ENCODE results near the gene ETNK2. TPM values are rescaled to one million over a fixed set of nuclear protein-coding genes. Genes with fewer than 3 reads are reported as not detected.

The ETNK2 gene
- polyA plus RNA-seq, 1 experiment = 25.6 TPM

GRCh38 chr1:204089044-204089751, 62.6 kb downstream of the ETNK2 start:
- ChIA-PET CTCF (interaction anchor here (0.5 to 1.6 kb wide), 2 partner anchors 51 to 218 kb away, joined by 3 to 7 read pairs; no protein-coding TSS in a partner anchor), POLR2A (no interaction called here)
- H3K4me3 ChIP-seq (ENCODE audit: low read depth, low read length) = no peak overlapping the region
- H3K27me3 ChIP-seq (ENCODE audit: control insufficient read depth, insufficient read depth, low read length) = no peaks in the 10 kb centered on the region
- TF ChIP-seq CTCF (IDR thresholded peaks at IDR 0.05; ENCODE audit: low read depth, low read length) = no peak
- H3K9me3 ChIP-seq (ENCODE audit: control insufficient read depth, insufficient read depth, low read length) = no peaks in the 10 kb centered on the region
- H3K27ac ChIP-seq (ENCODE audit: low read depth, low read length) = no peak overlapping the region
- DNase-seq (ENCODE audit: low read depth, low spot score) = no peak

- Histone ChIP-seq H3K4me3 (ENCODE audit: low read depth, low read length) (no peak overlapping the region), H3K27me3 (ENCODE audit: control insufficient read depth, insufficient read depth, low read length) (no peaks in the 10 kb centered on the region), H3K9me3 (ENCODE audit: control insufficient read depth, insufficient read depth, low read length) (no peaks in the 10 kb centered on the region), H3K27ac (ENCODE audit: low read depth, low read length) (no peak overlapping the region)
- no peak for DNase-seq (ENCODE audit: low read depth, low spot score)
- no peak for TF ChIP-seq CTCF (IDR thresholded peaks at IDR 0.05; ENCODE audit: low read depth, low read length)
- ChIA-PET POLR2A (no interaction called here), CTCF (interaction anchor here (0.5 kb wide), 1 partner anchor 51 kb away, joined by 3 read pairs; no protein-coding TSS in a partner anchor)
These were observed 63.2 kb downstream of the ETNK2 start for GRCh38 chr1:204088596-204088995.

- CTCF ChIA-PET = no interaction called here
- DNase-seq (ENCODE audit: low read depth, low spot score) = no peak
- no peak for TF ChIP-seq CTCF (IDR thresholded peaks at IDR 0.05; ENCODE audit: low read depth, low read length)
These were observed 63.8 kb downstream of the ETNK2 start for GRCh38 chr1:204087893-204088528.

GRCh38 chr1:204087181-204087892, 64.5 kb downstream of the ETNK2 start:
- ChIA-PET CTCF (interaction anchor here (1.6 kb wide), 1 partner anchor 217 kb away, joined by 6 read pairs; no protein-coding TSS in a partner anchor), POLR2A (interaction anchor here (0.6 kb wide), 1 partner anchor 220 kb away, joined by 6 read pairs; no protein-coding TSS in a partner anchor)
- DNase-seq (ENCODE audit: low read depth, low spot score) = no peak
- H3K27ac ChIP-seq (ENCODE audit: low read depth, low read length) = no peak overlapping the region
- TF ChIP-seq CTCF (IDR thresholded peaks at IDR 0.05; ENCODE audit: low read depth, low read length) = no peak
- H3K9me3 ChIP-seq (ENCODE audit: control insufficient read depth, insufficient read depth, low read length) = no peaks in the 10 kb centered on the region
- no peak overlapping the region for H3K4me3 ChIP-seq (ENCODE audit: low read depth, low read length)
- no peaks in the 10 kb centered on the region for H3K27me3 ChIP-seq (ENCODE audit: control insufficient read depth, insufficient read depth, low read length)

More at GRCh38 chr1:204087893-204088528, 63.8 kb downstream of the ETNK2 start:
- Histone ChIP-seq H3K4me3 (ENCODE audit: low read depth, low read length) (no peak overlapping the region), H3K9me3 (ENCODE audit: control insufficient read depth, insufficient read depth, low read length) (no peaks in the 10 kb centered on the region), H3K27ac (ENCODE audit: low read depth, low read length) (no peak overlapping the region), H3K27me3 (ENCODE audit: control insufficient read depth, insufficient read depth, low read length) (no peaks in the 10 kb centered on the region)
- POLR2A ChIA-PET = no interaction called here

Data from AG04450 (cell line).